PC-3 (cell line): ENCODE results near the gene KDM4B. TPM values are rescaled to one million over a fixed set of nuclear protein-coding genes. Genes with fewer than 3 reads are reported as not detected.
A peak's percentile ranks its signal among the peaks of the same experiment; 100 is the strongest.

Experiments
- ATAC-seq: fragments of 200-7000 bp; cut with Tn5 transposase; 2 replicates; pipeline ENCODE4 v1.9.1; 2020; ENCODE audit warnings: mild to moderate bottlenecking, moderate library complexity
- BruUV-seq: library from RNA; stranded (reverse); fragments of 400-500 nt; replicated peaks from 2 replicates; lab custom pipeline; 2021; lab: Mats Ljungman, UMichigan
- CTCF ChIA-PET: fragments of 300-600 bp; sonication (Branson Sonifier 250); formaldehyde crosslinking; loops from one replicate; lab custom pipeline; 2022; ENCODE audit warnings: antibody characterized with exemption; lab: Charles Lee
- POLR2A ChIA-PET: fragments of 300-600 bp; sonication (Branson Sonifier 250); formaldehyde crosslinking; loops from one replicate; lab custom pipeline; 2022; ENCODE audit warnings: antibody characterized with exemption; ENCODE audit not compliant: unreplicated experiment; lab: Charles Lee
- DNase-seq: peaks from one replicate; pipeline ENCODE4 v3.0.0-alpha.2; 2015
- H2AFZ ChIP-seq: fragments of 300-600 bp; sonication (generic); 2 replicates; pipeline ENCODE4 v1.6.0; 2016; ENCODE audit warnings: antibody characterized with exemption, low read length
- H3F3A ChIP-seq: fragments of 300-600 bp; sonication (generic); one replicate; pipeline ENCODE4 v1.6.0; 2017; ENCODE audit warnings: antibody characterized with exemption, low read length, control low read depth, mild to moderate bottlenecking; ENCODE audit not compliant: unreplicated experiment
- H3K27ac ChIP-seq: fragments of 300-600 bp; sonication (generic); 2 replicates; pipeline ENCODE4 v1.5.1; 2016; ENCODE audit warnings: mild to moderate bottlenecking, low read length
- H3K27me3 ChIP-seq: fragments of 300-600 bp; sonication (generic); 2 replicates; pipeline ENCODE4 v1.6.1; 2016; ENCODE audit warnings: low read length, mixed read lengths
- H3K36me3 ChIP-seq: fragments of 300-600 bp; sonication (generic); 2 replicates; pipeline ENCODE4 v1.6.1; 2016; ENCODE audit warnings: low read depth, mixed run types, low read length, mixed read lengths
- H3K4me1 ChIP-seq: fragments of 300-600 bp; sonication (generic); 2 replicates; pipeline ENCODE4 v1.5.1; 2016; ENCODE audit warnings: low read length; ENCODE audit not compliant: insufficient read depth
- H3K4me2 ChIP-seq: fragments of 300-600 bp; sonication (generic); 2 replicates; pipeline ENCODE4 v1.6.0; 2016; ENCODE audit warnings: low read length
- H3K4me3 ChIP-seq: fragments of 300-600 bp; sonication (generic); 2 replicates; pipeline ENCODE4 v1.5.1; 2016; ENCODE audit warnings: mild to moderate bottlenecking, low read length, mixed read lengths
- H3K79me2 ChIP-seq: fragments of 300-600 bp; sonication (generic); 2 replicates; pipeline ENCODE4 v1.6.1; 2017; ENCODE audit warnings: low read length, mixed read lengths
- H3K9ac ChIP-seq: fragments of 300-600 bp; sonication (generic); 2 replicates; pipeline ENCODE4 v1.6.0; 2016; ENCODE audit warnings: mild to moderate bottlenecking, low read length
- H3K9me2 ChIP-seq: fragments of 300-600 bp; sonication (generic); replicated peaks from 2 replicates; pipeline ENCODE4 v1.6.1; 2016; ENCODE audit warnings: mixed run types, low read length, mixed read lengths
- H3K9me3 ChIP-seq: fragments of 300-600 bp; sonication (generic); 2 replicates; pipeline ENCODE4 v1.6.1; 2016; ENCODE audit warnings: low read length, mixed read lengths
- H4K20me1 ChIP-seq: fragments of 300-600 bp; sonication (generic); 2 replicates; pipeline ENCODE4 v1.6.1; 2016; ENCODE audit warnings: low read length, mixed read lengths
- EZH2 ChIP-seq: fragments of 300-600 bp; sonication (generic); IDR thresholded peaks from one replicate; pipeline ENCODE4 v1.6.1; 2017; ENCODE audit warnings: antibody characterized with exemption, mild to moderate bottlenecking, low read length; ENCODE audit not compliant: unreplicated experiment
- EZH2phosphoT487 ChIP-seq: fragments of 300-600 bp; sonication (generic); IDR thresholded peaks from 2 replicates; pipeline ENCODE4 v1.6.1; 2018; ENCODE audit warnings: mild to moderate bottlenecking, antibody characterized with exemption, low read length, borderline replicate concordance
- intact Hi-C: fragments of 100-400 bp; cut with micrococcal nuclease; formaldehyde crosslinking; loops from 2 replicates; pipeline ENCODE4 v1.9.0; 2023
- total RNA-seq: library from RNA; depleted of rRNA; stranded (reverse); fragments of >200 nt; gene quantifications from 2 replicates; pipeline ENCODE4 v1.2.3, GENCODE V29; 2014
- TF ChIP-seq, protein P1 (sequence below): fragments of 300-600 bp; sonication (generic); conservative IDR thresholded peaks from 2 replicates; pipeline ENCODE4 v1.5.1; 2017; ENCODE audit warnings: antibody characterized with exemption, low read depth, mild to moderate bottlenecking, low read length

The KDM4B gene
- total RNA-seq, 1 experiment from 2014 or later, result 19.8 TPM

DNA sequence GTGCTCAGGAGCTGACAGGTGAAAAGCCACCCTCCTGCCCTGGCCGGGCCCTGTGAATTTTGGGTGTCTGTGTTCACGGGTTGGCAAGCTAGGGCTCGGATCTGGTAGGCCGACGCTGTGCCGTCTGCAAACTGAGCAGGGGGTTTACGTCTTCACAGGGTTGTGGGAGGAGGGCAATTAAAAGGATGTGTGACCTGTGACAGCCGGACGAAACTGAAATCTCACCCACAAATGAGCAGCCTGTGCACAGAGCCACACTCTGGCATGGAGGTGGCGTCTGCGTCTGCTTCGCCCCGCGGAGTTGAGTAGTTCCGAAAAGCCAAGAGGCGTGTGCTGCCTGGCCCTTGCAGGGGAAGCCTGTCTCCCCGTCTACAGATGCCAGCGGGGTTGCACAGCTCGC lies 117.3 kb downstream of the KDM4B start:
- intact Hi-C loops, result no loop called here
- ChIA-PET CTCF (interaction anchor here (1.1 kb wide), 1 partner anchor 40 kb away, joined by 3 read pairs; no protein-coding TSS in a partner anchor), POLR2A (no interaction called here)
- TF ChIP-seq EZH2phosphoT487 (no peak), EZH2 (no peak)
- TF ChIP-seq, protein P1, sequence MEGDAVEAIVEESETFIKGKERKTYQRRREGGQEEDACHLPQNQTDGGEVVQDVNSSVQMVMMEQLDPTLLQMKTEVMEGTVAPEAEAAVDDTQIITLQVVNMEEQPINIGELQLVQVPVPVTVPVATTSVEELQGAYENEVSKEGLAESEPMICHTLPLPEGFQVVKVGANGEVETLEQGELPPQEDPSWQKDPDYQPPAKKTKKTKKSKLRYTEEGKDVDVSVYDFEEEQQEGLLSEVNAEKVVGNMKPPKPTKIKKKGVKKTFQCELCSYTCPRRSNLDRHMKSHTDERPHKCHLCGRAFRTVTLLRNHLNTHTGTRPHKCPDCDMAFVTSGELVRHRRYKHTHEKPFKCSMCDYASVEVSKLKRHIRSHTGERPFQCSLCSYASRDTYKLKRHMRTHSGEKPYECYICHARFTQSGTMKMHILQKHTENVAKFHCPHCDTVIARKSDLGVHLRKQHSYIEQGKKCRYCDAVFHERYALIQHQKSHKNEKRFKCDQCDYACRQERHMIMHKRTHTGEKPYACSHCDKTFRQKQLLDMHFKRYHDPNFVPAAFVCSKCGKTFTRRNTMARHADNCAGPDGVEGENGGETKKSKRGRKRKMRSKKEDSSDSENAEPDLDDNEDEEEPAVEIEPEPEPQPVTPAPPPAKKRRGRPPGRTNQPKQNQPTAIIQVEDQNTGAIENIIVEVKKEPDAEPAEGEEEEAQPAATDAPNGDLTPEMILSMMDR, result no peak
- Histone ChIP-seq H3K4me2 (no peak overlapping the region), H3F3A (no peaks in the 10 kb centered on the region), H3K4me3 (no peak overlapping the region), H3K36me3 (peaks cover 3% of the 10 kb centered on the region; the same call in 1 of the 2 replicates), H3K4me1 (no peaks in the 10 kb centered on the region), H2AFZ (no peak overlapping the region), H3K27me3 (no peaks in the 10 kb centered on the region), H3K9me3 (no peaks in the 10 kb centered on the region), H3K9ac (no peak overlapping the region), H3K27ac (no peak overlapping the region), H4K20me1 (no peaks in the 10 kb centered on the region), H3K79me2 (no peaks in the 10 kb centered on the region), H3K9me2 (no peaks in the 10 kb centered on the region)
- BruUV-seq, result no TSS peak
- no peak for ATAC-seq
- no peak for DNase-seq

DNA sequence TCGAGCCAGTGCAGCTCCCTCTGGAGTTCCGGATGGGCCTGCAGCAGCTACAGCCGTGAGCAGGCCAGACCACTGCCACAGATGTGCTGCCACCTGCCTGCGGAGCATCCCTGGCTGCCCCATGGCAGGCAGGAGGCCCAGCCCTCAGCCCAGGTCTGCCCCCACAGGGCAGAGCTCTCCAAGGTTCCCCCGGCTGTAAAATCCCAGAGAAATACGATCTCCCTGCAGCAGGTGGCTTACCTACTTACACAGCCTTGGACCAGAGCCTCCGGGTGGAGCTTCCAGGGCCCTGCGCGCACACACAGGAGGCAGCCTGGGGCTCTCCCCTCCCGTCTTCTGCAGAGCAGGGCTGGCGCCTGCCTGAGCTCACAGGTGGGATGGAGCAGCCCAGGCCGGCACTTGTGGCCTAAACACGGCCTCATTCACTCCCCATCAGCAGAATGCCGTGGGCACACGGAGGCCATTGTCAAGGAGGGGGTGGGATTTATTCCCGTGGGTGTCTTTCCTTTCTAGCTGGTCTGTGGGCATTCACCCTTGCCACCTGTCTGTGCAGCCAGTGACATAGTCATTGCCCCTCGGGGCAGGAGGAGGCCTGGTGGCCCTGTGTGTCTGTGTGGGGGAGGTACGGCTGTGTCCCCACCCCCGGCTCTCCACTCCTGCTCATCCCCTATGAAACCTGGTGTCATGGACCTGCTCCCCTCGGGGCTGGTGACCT lies 118.0 kb downstream of the KDM4B start:
- CTCF ChIA-PET, result interaction anchor here (1.1 kb wide), 1 partner anchor 40 kb away, joined by 3 read pairs; no protein-coding TSS in a partner anchor
- H3F3A ChIP-seq, result no peaks in the 10 kb centered on the region

More for the DNA sequence above, 118.0 kb downstream of the KDM4B start:
- Histone ChIP-seq H3K9me3 (no peaks in the 10 kb centered on the region), H3K79me2 (no peaks in the 10 kb centered on the region), H3K9ac (no peak overlapping the region), H3K4me2 (no peak overlapping the region), H3K4me1 (no peaks in the 10 kb centered on the region), H3K9me2 (no peaks in the 10 kb centered on the region), H3K4me3 (no peak overlapping the region), H2AFZ (no peak overlapping the region), H3K27me3 (no peaks in the 10 kb centered on the region), H3K27ac (no peak overlapping the region), H4K20me1 (no peaks in the 10 kb centered on the region), H3K36me3 (peaks cover 3% of the 10 kb centered on the region; the same call in 1 of the 2 replicates)
- DNase-seq (peak; percentile 29), ATAC-seq (peak; percentile 71)
- intact Hi-C loops, result no loop called here
- POLR2A ChIA-PET, result no interaction called here
- no TSS peak for BruUV-seq
- TF ChIP-seq, protein P1, result peak; percentile 33; the same call in 1 of the 2 replicates
- TF ChIP-seq EZH2, result no peak
